ENCODE results near the gene DHRS4. TPM values are rescaled to one million over a fixed set of nuclear protein-coding genes. Genes with fewer than 3 reads are reported as not detected.
"Not testable (repeated sequence)": the region's sequence is repeated elsewhere in the genome, so short reads cannot be mapped to it uniquely, and the experiment has no call there.

DHRS4 gene
- polyA plus RNA-seq, 5 donors, result 34.0 to 45.4 (median 35.5) TPM

GRCh38 chr14:23977208-23977607, 23.6 kb downstream of the DHRS4 start:
- not testable (repeated sequence) for DNase-seq

GRCh38 chr14:23981951-23982813, 28.6 kb downstream of the DHRS4 start:
- DNase-seq, result not testable (repeated sequence)

GRCh38 chr14:23984891-23985602, 31.5 kb downstream of the DHRS4 start:
- DNase-seq, result no peak

GRCh38 chr14:23988223-23988606, 34.6 kb downstream of the DHRS4 start:
- DNase-seq, result not testable (repeated sequence)

GRCh38 chr14:23988607-23989363, 35.2 kb downstream of the DHRS4 start, which contains the start of gene DHRS4L2:
DHRS4L2 (plus strand) TSS chr14:23988929; CDS start chr14:23988948, 19 bp downstream.
- DNase-seq, result peak; percentile 67 to 75

- not testable (repeated sequence) for DNase-seq
These were observed 36.3 kb downstream of the DHRS4 start for GRCh38 chr14:23989734-23990445.

GRCh38 chr14:23990961-23991360, 37.4 kb downstream of the DHRS4 start:
- not testable (repeated sequence) for DNase-seq

GRCh38 chr14:23993042-23993441, 39.5 kb downstream of the DHRS4 start:
- not testable (repeated sequence) for DNase-seq

- DNase-seq, result not testable (repeated sequence)
These were observed 42.4 kb downstream of the DHRS4 start for GRCh38 chr14:23996009-23996408.

- DNase-seq, result not testable (repeated sequence)
These were observed 43.3 kb downstream of the DHRS4 start for GRCh38 chr14:23996825-23997224.

- DNase-seq, result not testable (repeated sequence)
These were observed 46.1 kb downstream of the DHRS4 start for GRCh38 chr14:23999640-24000039.

- not testable (repeated sequence) for DNase-seq
These were observed 47.5 kb downstream of the DHRS4 start for GRCh38 chr14:24001078-24001477.

- DNase-seq, result not testable (repeated sequence)
These were observed 48.1 kb downstream of the DHRS4 start for GRCh38 chr14:24001679-24002078.

GRCh38 chr14:24006471-24006816, 52.9 kb downstream of the DHRS4 start:
- not testable (repeated sequence) for DNase-seq

- peak in 1 of 2 donors; percentile 42 for DNase-seq
These were observed 53.5 kb downstream of the DHRS4 start for GRCh38 chr14:24006817-24007652.

- DNase-seq, result no peak
These were observed 57.5 kb downstream of the DHRS4 start for GRCh38 chr14:24011051-24011450.

- not testable (repeated sequence) for DNase-seq
These were observed 59.2 kb downstream of the DHRS4 start for GRCh38 chr14:24012726-24013273.

- peak in 1 of 2 donors; percentile 49 for DNase-seq
These were observed 60.3 kb downstream of the DHRS4 start for GRCh38 chr14:24013654-24014514.

GRCh38 chr14:24015745-24016144, 62.2 kb downstream of the DHRS4 start:
- DNase-seq, result not testable (repeated sequence)
